IMR-90 (cell line): ENCODE measurements around the gene CPXM2.

Experiments
- BHLHE40 ChIP-seq: fragments of 150-350 bp; IDR thresholded peaks from 2 replicates; pipeline ENCODE4 v1.6.1; 2016; ENCODE audit warnings: mild to moderate bottlenecking, low read depth, low read length
- CEBPB ChIP-seq: IDR thresholded peaks from 2 replicates; pipeline ENCODE4 v1.6.1; 2012; ENCODE audit warnings: low read depth, low read length, improper control_type of control experiment
- CHD1 ChIP-seq: IDR thresholded peaks from 2 replicates; pipeline ENCODE4 v1.6.1; 2012; ENCODE audit warnings: low read depth, low read length, improper control_type of control experiment
- FOS ChIP-seq: fragments of 150-350 bp; IDR thresholded peaks from 2 replicates; pipeline ENCODE4 v1.6.1; 2016; ENCODE audit warnings: low read depth, low read length
- MAZ ChIP-seq: IDR thresholded peaks from 2 replicates; pipeline ENCODE4 v1.6.1; 2012; ENCODE audit warnings: low read depth, mild to moderate bottlenecking, low read length, improper control_type of control experiment, moderate library complexity, borderline replicate concordance
- MXI1 ChIP-seq: IDR thresholded peaks from 2 replicates; pipeline ENCODE4 v1.6.1; 2012; ENCODE audit warnings: low read depth, mild to moderate bottlenecking, low read length, moderate library complexity, borderline replicate concordance
- NFE2L2 ChIP-seq: fragments of 150-350 bp; IDR thresholded peaks from 2 replicates; pipeline ENCODE4 v1.6.1; 2016; ENCODE audit warnings: low read depth, mild to moderate bottlenecking, low read length
- POLR2A ChIP-seq: IDR thresholded peaks from 2 replicates; pipeline ENCODE4 v1.6.1; 2012; ENCODE audit warnings: mild to moderate bottlenecking, low read depth, low read length
- RAD21 ChIP-seq: IDR thresholded peaks from 2 replicates; pipeline ENCODE4 v1.6.1; 2012; ENCODE audit warnings: low read length, improper control_type of control experiment
- RCOR1 ChIP-seq: IDR thresholded peaks from 2 replicates; pipeline ENCODE4 v1.6.1; 2012; ENCODE audit warnings: mild to moderate bottlenecking, low read length, improper control_type of control experiment; ENCODE audit not compliant: insufficient replicate concordance
- RFX5 ChIP-seq: IDR thresholded peaks from 2 replicates; pipeline ENCODE4 v1.8.0; 2012; ENCODE audit warnings: low read depth, mild to moderate bottlenecking, low read length, moderate library complexity
- SMC3 ChIP-seq: fragments of 150-350 bp; IDR thresholded peaks from 2 replicates; pipeline ENCODE4 v1.6.1; 2016; ENCODE audit warnings: low read depth, mild to moderate bottlenecking, antibody characterized with exemption, low read length, moderate library complexity
- TF ChIP-seq, protein P1 (sequence below): conservative IDR thresholded peaks from 2 replicates; pipeline ENCODE4 v1.5.1; 2012; ENCODE audit warnings: mild to moderate bottlenecking, low read depth, low read length, improper control_type of control experiment
- TF ChIP-seq, protein P2 (sequence below): fragments of 150-350 bp; IDR thresholded peaks from 2 replicates; pipeline ENCODE4 v1.6.1; 2016; ENCODE audit warnings: low read depth, mild to moderate bottlenecking, low read length, moderate library complexity, borderline replicate concordance

DNA sequence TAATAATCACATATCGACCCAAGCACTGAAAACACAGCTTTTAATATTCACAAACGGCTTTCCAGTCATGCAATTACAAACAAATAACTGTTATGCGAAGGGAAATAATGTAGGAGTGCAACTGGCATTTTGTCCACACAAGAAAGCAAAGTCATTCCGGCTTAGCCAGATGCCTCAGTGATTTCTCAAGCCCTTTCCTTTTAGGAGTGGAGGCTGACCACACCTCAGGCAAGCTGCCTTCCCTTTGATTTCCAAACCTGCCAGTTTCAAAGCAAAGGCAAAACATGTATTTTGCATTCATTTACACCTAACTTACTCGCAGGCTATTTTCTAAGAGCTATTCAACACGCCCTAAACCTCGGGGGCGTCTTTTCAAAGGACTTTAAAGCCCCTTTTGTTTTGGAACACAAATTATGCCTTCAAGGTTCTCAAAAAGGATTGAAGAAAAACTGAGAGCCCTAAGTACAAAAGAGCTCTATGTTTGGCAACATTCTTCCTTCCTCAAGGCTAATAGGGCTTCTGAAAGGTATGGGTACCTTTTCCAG lies 109.6 kb downstream of the CPXM2 start:
- TF ChIP-seq MXI1 (no peak), POLR2A (no peak), BHLHE40 (no peak), RAD21 (no peak), RCOR1 (no peak), NFE2L2 (no peak), CHD1 (no peak), RFX5 (no peak), FOS (no peak), CEBPB (no peak), MAZ (no peak), SMC3 (no peak)
- TF ChIP-seq, protein P1, sequence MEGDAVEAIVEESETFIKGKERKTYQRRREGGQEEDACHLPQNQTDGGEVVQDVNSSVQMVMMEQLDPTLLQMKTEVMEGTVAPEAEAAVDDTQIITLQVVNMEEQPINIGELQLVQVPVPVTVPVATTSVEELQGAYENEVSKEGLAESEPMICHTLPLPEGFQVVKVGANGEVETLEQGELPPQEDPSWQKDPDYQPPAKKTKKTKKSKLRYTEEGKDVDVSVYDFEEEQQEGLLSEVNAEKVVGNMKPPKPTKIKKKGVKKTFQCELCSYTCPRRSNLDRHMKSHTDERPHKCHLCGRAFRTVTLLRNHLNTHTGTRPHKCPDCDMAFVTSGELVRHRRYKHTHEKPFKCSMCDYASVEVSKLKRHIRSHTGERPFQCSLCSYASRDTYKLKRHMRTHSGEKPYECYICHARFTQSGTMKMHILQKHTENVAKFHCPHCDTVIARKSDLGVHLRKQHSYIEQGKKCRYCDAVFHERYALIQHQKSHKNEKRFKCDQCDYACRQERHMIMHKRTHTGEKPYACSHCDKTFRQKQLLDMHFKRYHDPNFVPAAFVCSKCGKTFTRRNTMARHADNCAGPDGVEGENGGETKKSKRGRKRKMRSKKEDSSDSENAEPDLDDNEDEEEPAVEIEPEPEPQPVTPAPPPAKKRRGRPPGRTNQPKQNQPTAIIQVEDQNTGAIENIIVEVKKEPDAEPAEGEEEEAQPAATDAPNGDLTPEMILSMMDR, result no peak
- TF ChIP-seq, protein P2, sequence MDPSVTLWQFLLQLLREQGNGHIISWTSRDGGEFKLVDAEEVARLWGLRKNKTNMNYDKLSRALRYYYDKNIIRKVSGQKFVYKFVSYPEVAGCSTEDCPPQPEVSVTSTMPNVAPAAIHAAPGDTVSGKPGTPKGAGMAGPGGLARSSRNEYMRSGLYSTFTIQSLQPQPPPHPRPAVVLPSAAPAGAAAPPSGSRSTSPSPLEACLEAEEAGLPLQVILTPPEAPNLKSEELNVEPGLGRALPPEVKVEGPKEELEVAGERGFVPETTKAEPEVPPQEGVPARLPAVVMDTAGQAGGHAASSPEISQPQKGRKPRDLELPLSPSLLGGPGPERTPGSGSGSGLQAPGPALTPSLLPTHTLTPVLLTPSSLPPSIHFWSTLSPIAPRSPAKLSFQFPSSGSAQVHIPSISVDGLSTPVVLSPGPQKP, result no peak
